Measurements from ENCODE around the gene SLC2A11.

DNA sequence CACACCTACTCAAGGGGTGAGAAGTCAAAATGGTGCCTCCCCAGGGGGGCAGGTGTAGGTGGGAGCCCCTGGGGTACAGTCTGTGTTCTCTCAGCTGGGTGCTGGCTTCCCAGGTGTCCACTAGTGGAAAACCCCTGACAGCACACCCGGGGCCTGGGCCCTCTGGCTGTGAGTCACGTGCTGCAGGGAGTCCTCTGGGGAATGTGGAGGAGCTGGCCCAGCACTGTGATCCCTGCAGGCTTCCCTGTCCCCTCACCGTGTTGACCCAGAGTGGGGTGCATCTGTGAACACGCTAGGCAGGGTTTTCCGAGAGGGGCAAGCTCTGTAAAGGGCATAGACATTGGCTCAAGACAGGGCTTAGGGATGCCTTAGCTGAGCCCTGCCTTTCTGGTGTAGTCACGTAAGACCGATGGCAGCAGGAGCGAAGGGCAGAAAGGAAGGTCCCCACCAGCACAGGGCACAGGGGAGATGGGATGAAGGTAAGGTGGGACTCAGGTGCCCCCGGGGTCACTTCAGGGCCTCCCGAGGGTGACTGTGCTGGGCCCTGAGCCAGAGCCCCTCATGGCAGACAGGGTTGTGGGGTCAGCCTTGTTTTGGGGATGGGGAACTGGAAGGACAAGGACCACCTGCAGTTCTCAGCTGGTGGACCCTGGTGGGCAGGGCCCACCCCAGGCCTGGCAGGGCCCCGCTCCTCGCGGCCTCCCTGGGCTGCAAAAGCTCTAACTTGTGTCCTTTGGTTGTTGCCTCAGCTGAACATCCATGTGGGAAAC, 33.0 kb upstream of the SLC2A11 start:
- no peak for TF ChIP-seq YY1 (IDR thresholded peaks at IDR 0.05; ENCODE audit: insufficient read depth, insufficient read length)
- TF ChIP-seq ZNF274 (IDR thresholded peaks at IDR 0.05; ENCODE audit: low read depth, low read length): no peak
